D721Med (cell line): ENCODE results near the gene SMG6.

Experiments used
- DNase-seq: peaks from one replicate; pipeline ENCODE4 v3.0.0; 2011; ENCODE audit warnings: low spot score; ENCODE audit not compliant: insufficient read length
- FAIRE-seq: peaks from 2 replicates; lab custom pipeline; 2011; peaks lifted over from hg19 to GRCh38; lab: Jason Lieb, UNC
- CTCF ChIP-seq: IDR thresholded peaks from 2 replicates; pipeline ENCODE4 v1.5.1; 2012; ENCODE audit warnings: mild to moderate bottlenecking, control low read depth; ENCODE audit not compliant: insufficient read depth; ENCODE audit errors: missing control alignments

SMG6 gene

GRCh38 chr17:2084766-2085647 is 218.6 kb downstream of the SMG6 start:
- DNase-seq (no peak), FAIRE-seq (no peak)
- no peak for TF ChIP-seq CTCF

- TF ChIP-seq CTCF, result no peak
- DNase-seq (no peak), FAIRE-seq (no peak)
Measured at GRCh38 chr17:2084036-2084765, 219.4 kb downstream of the SMG6 start.

- TF ChIP-seq CTCF, result no peak
- FAIRE-seq, result no peak
- no peak for DNase-seq
Measured at GRCh38 chr17:2083613-2084035, 220.0 kb downstream of the SMG6 start.

GRCh38 chr17:2082003-2082781 is 221.4 kb downstream of the SMG6 start:
- no peak for FAIRE-seq
- no peak for DNase-seq
- TF ChIP-seq CTCF, result no peak

- DNase-seq, result no peak
- TF ChIP-seq CTCF, result no peak
- no peak for FAIRE-seq
Measured at GRCh38 chr17:2081564-2081963, 222.0 kb downstream of the SMG6 start.

- no peak for TF ChIP-seq CTCF
- FAIRE-seq (no peak), DNase-seq (no peak)
Measured at GRCh38 chr17:2077040-2077439, 226.5 kb downstream of the SMG6 start.
